HG03025 (cell line): ENCODE measurements around the gene MLLT1.

Source experiments
- ATAC-seq: cut with Tn5 transposase; IDR thresholded peaks from one replicate; pipeline ENCODE4 v1.9.1; 2021; ENCODE audit warnings: mild to moderate bottlenecking, moderate library complexity; ENCODE audit not compliant: unreplicated experiment, low FRiP score

The MLLT1 gene

DNA sequence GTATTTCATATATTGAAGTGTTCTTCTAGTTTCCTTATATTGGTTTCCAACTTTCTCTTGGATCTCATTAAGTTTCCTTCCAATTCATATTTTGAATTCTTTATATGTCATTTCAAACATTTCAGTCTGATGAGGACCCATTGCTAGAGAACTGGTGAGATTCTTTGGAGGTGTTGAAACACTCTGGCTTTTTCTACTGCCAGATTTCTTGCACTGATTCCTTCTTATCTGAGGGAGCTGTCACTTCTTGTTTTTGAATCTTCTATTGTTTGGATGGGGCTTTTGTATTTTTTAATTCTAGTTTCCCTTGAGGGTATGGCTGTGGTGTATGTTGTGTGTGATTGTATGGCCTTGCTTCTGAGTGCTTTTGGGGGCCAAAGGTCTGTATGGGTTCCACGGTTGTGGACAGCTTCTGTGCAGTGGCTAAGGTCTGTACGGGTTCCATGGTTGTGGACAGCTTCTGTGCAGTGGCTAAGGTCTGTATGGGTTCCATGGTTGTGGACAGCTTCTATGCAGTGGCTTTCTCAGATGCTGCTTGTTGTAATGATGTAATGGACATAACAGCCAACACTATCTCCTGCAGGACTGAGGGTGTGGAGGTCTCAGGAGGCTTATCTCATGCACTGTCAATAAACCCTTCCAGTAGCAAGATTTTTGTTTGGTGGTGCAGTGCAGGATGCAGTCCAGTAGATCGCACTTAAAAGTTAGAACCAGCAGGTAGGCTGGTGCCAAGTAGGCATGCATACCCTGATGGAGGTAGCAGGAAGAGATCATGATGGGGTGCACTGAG, 107.5 kb downstream of the MLLT1 start:
- no peak for ATAC-seq

GRCh38 chr19:6167115-6167514, 112.7 kb downstream of the MLLT1 start:
- ATAC-seq, result no peak

GRCh38 chr19:6164906-6165531, 114.8 kb downstream of the MLLT1 start:
- no peak for ATAC-seq

DNA sequence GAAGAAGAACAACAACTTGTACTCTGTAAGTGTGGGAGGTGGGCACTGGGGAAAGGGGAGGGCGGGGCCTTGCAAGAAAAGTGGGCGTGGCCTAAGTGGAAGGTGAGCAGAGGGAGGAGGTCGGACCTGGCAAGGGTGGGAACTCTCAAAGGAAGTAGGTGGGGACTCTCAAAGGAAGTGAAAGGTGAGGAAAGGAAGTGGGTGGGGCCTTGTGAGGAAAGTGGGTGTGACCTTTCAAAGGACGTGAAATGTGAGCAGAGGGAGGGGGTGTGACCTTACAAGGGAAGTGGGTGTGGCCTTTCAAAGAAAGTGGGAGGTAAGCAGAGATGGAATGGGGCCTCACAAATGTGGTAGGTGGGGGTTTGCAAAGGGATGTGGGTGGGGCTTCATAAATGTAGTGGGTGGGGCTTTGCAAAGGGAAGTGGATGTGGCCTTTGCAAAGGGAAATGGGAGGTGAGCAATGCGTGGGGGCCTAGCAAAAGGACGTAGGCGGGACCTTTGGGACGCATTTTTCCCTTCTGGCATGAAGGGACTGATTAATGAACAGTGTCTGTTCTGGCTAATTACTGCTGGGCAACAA, 118.4 kb downstream of the MLLT1 start:
- no peak for ATAC-seq
